ENCODE results near the gene NFIX. TPM values are rescaled to one million over a fixed set of nuclear protein-coding genes. Genes with fewer than 3 reads are reported as not detected.

Gene NFIX
- total RNA-seq, 4 donors from 2014 or later = 56.0 to 154 (median 79.4) TPM

- TF ChIP-seq EP300 (IDR thresholded peaks at IDR 0.05) = no peak
- no peak for TF ChIP-seq CTCF (IDR thresholded peaks at IDR 0.05)
- no peak for TF ChIP-seq POLR2AphosphoS5 (IDR thresholded peaks at IDR 0.05)
- no peak for TF ChIP-seq POLR2A (IDR thresholded peaks at IDR 0.05; ENCODE audit: low read depth)
- 84% methylated on average over 17 of the region's 18 CpGs for WGBS
- no peaks in the 10 kb centered on the region for H3K27me3 ChIP-seq
- no peaks in the 10 kb centered on the region for H3K9me3 ChIP-seq
- H3K4me1 ChIP-seq = peaks cover 28 to 48% (median 43%) of the 10 kb centered on the region in 4 donors
- no peak for DNase-seq (ENCODE audit: extremely low spot score)
- no peak overlapping the region for H3K27ac ChIP-seq (replicated peaks in 1 of 4)
- intact Hi-C loops (cut with DNase I) = no loop called here
- H3K4me3 ChIP-seq = no peak overlapping the region
- peaks cover 0 to 20% (median 8%) of the 10 kb centered on the region in 4 donors for H3K36me3 ChIP-seq
Measured at GRCh38 chr19:13121551-13122274, 126.4 kb downstream of the NFIX start.

- Histone ChIP-seq H3K27ac (replicated peaks in 1 of 4) (no peak overlapping the region), H3K4me1 (peaks cover 23 to 41% (median 36%) of the 10 kb centered on the region in 4 donors), H3K4me3 (no peak overlapping the region), H3K36me3 (peaks cover 0 to 20% (median 8%) of the 10 kb centered on the region in 4 donors), H3K9me3 (no peaks in the 10 kb centered on the region), H3K27me3 (no peaks in the 10 kb centered on the region)
- no peak for DNase-seq (ENCODE audit: extremely low spot score)
- WGBS = 93% methylated on average over 13 of the region's 13 CpGs
- intact Hi-C loops (cut with DNase I) = no loop called here
- TF ChIP-seq POLR2A (IDR thresholded peaks at IDR 0.05; ENCODE audit: low read depth) = no peak
- TF ChIP-seq EP300 (IDR thresholded peaks at IDR 0.05) = no peak
- no peak for TF ChIP-seq CTCF (IDR thresholded peaks at IDR 0.05)
- TF ChIP-seq POLR2AphosphoS5 (IDR thresholded peaks at IDR 0.05) = no peak
Measured at GRCh38 chr19:13122275-13122878, 127.1 kb downstream of the NFIX start.

- WGBS = 90% methylated on average over 20 of the region's 20 CpGs
- intact Hi-C loops (cut with DNase I) = no loop called here
- TF ChIP-seq EP300 (IDR thresholded peaks at IDR 0.05) (no peak), POLR2AphosphoS5 (IDR thresholded peaks at IDR 0.05) (no peak), CTCF (IDR thresholded peaks at IDR 0.05) (no peak), POLR2A (IDR thresholded peaks at IDR 0.05; ENCODE audit: low read depth) (no peak)
Measured at GRCh38 chr19:13122980-13123957, 128.0 kb downstream of the NFIX start.

GRCh38 chr19:13127051-13127450 is 131.8 kb downstream of the NFIX start:
- H3K27me3 ChIP-seq = no peaks in the 10 kb centered on the region
- intact Hi-C loops (cut with DNase I) = no loop called here
- peaks cover 0 to 10% (median 2%) of the 10 kb centered on the region in 4 donors for H3K4me1 ChIP-seq
- no peak for TF ChIP-seq POLR2A (IDR thresholded peaks at IDR 0.05; ENCODE audit: low read depth)
- no peak for TF ChIP-seq CTCF (IDR thresholded peaks at IDR 0.05)
- no peak for TF ChIP-seq EP300 (IDR thresholded peaks at IDR 0.05)
- no peak for TF ChIP-seq POLR2AphosphoS5 (IDR thresholded peaks at IDR 0.05)
- H3K36me3 ChIP-seq = peaks cover 0 to 14% (median 6%) of the 10 kb centered on the region in 4 donors
- H3K4me3 ChIP-seq = no peak overlapping the region
- 86% methylated on average over 8 of the region's 9 CpGs for WGBS
- no peak overlapping the region for H3K27ac ChIP-seq (replicated peaks in 1 of 4)
- DNase-seq (ENCODE audit: extremely low spot score) = no peak
- H3K9me3 ChIP-seq = no peaks in the 10 kb centered on the region

More at GRCh38 chr19:13122980-13123957, 128.0 kb downstream of the NFIX start:
- no peaks in the 10 kb centered on the region for H3K27me3 ChIP-seq
- no peaks in the 10 kb centered on the region for H3K9me3 ChIP-seq
- no peak for DNase-seq (ENCODE audit: extremely low spot score)
- H3K36me3 ChIP-seq = peaks cover 0 to 20% (median 8%) of the 10 kb centered on the region in 4 donors
- H3K4me1 ChIP-seq = peaks cover 20 to 42% (median 31%) of the 10 kb centered on the region in 4 donors
- no peak overlapping the region for H3K27ac ChIP-seq (replicated peaks in 1 of 4)
- no peak overlapping the region for H3K4me3 ChIP-seq
